SK-N-SH (cell line): Measurements from ENCODE around the gene CCDC87. TPM values are rescaled to one million over a fixed set of nuclear protein-coding genes. Genes with fewer than 3 reads are reported as not detected.

Source experiments
- CTCF ChIA-PET: fragments of 300-600, 350-600 bp; formaldehyde crosslinking; extraction: SDS; loops from one replicate; lab custom pipeline; 2021; lab: Yijun Ruan, JAX
- POLR2A ChIA-PET: fragments of 350-600 bp; sonication (Branson Sonifier 250); formaldehyde crosslinking; extraction: SDS; loops from one replicate; lab custom pipeline; 2020; ENCODE audit warnings: antibody characterized with exemption, inconsistent platforms; lab: Yijun Ruan, JAX
- DNase-seq: peaks from one replicate; pipeline ENCODE4 v3.0.0; 2012
- H2AFZ ChIP-seq: fragments of 200-600 bp; sonication (generic); 2 replicates; pipeline ENCODE4 v1.8.1; 2016; ENCODE audit warnings: antibody characterized with exemption, mild to moderate bottlenecking, low read depth
- H3F3A ChIP-seq: fragments of 200-600 bp; sonication (generic); replicated peaks from 2 replicates; pipeline ENCODE3; 2016; ENCODE audit warnings: antibody characterized with exemption, mild to moderate bottlenecking; ENCODE audit not compliant: insufficient read depth
- H3K27ac ChIP-seq, 2 experiments: fragments of 200-500 bp in 1 of 2; fragments of 200-600 bp in 1 of 2; sonication (Bioruptor generic) in 1 of 2; sonication (generic), shearing (Covaris generic) in 1 of 2; 2 replicates each; pipeline versions ENCODE4 v1.5.1 to v1.6.1; 2014 to 2016; ENCODE audit warnings: low read depth in 2 of 2, inconsistent platforms in 1 of 2, low read length in 1 of 2, mild to moderate bottlenecking in 1 of 2, mixed read lengths in 1 of 2
- H3K27me3 ChIP-seq: fragments of 200-600 bp; sonication (generic), shearing (Covaris generic); 2 replicates; pipeline ENCODE4 v1.6.1; 2016; ENCODE audit warnings: mixed run types; ENCODE audit not compliant: insufficient read depth
- H3K36me3 ChIP-seq, 2 experiments: fragments of 200-500 bp in 1 of 2; fragments of 200-600 bp in 1 of 2; sonication (Bioruptor generic) in 1 of 2; sonication (generic) in 1 of 2; replicated peaks in 1 of 2; 2 replicates each; pipeline versions ENCODE3 to v1.5.1; 2014 to 2016; ENCODE audit warnings: low read length in 1 of 2, mild to moderate bottlenecking in 1 of 2; ENCODE audit not compliant: insufficient read depth in 2 of 2, control insufficient read depth in 1 of 2
- H3K4me1 ChIP-seq, 2 experiments: fragments of 200-500 bp in 1 of 2; fragments of 200-600 bp in 1 of 2; sonication (Bioruptor generic) in 1 of 2; sonication (generic), shearing (Covaris generic) in 1 of 2; 2 replicates each; pipeline versions ENCODE4 v1.5.1 to v1.6.1; 2014 to 2016; ENCODE audit warnings: low read depth in 1 of 2, low read length in 1 of 2, mixed run types in 1 of 2; ENCODE audit not compliant: insufficient read depth in 2 of 2, control insufficient read depth in 1 of 2
- H3K4me2 ChIP-seq: fragments of 200-600 bp; sonication (generic), shearing (Covaris generic); 2 replicates; pipeline ENCODE4 v1.6.1; 2017; ENCODE audit warnings: mixed run types
- H3K4me3 ChIP-seq, 2 experiments: fragments of 200-500 bp in 1 of 2; fragments of 200-600 bp in 1 of 2; sonication (Bioruptor generic) in 1 of 2; sonication (generic), shearing (Covaris generic) in 1 of 2; 2 replicates each; pipeline versions ENCODE4 v1.5.1 to v1.8.1; 2014 to 2016; ENCODE audit warnings: low read depth in 2 of 2, inconsistent platforms in 1 of 2, low read length in 1 of 2, mild to moderate bottlenecking in 1 of 2, mixed read lengths in 1 of 2, moderate library complexity in 1 of 2
- H3K79me2 ChIP-seq: fragments of 200-600 bp; sonication (generic); 2 replicates; pipeline ENCODE4 v1.8.1; 2017; ENCODE audit warnings: mild to moderate bottlenecking; ENCODE audit not compliant: insufficient read depth
- H3K9ac ChIP-seq: fragments of 200-600 bp; sonication (generic); 2 replicates; pipeline ENCODE4 v1.6.1; 2017; ENCODE audit warnings: mixed run types
- H3K9me2 ChIP-seq: fragments of 200-600 bp; sonication (generic); 2 replicates; pipeline ENCODE4 v1.6.1; 2017; ENCODE audit warnings: mixed run types
- H3K9me3 ChIP-seq: fragments of 200-600 bp; sonication (generic); 2 replicates; pipeline ENCODE4 v1.6.1; 2017; ENCODE audit warnings: mixed run types, mild to moderate bottlenecking, moderate library complexity
- H4K20me1 ChIP-seq: fragments of 200-600 bp; sonication (generic); 2 replicates; pipeline ENCODE4 v1.6.1; 2017; ENCODE audit warnings: mild to moderate bottlenecking, mixed run types; ENCODE audit not compliant: insufficient read depth
- CHD2 ChIP-seq: fragments of 150-350 bp; IDR thresholded peaks from 2 replicates; pipeline ENCODE4 v1.6.1; 2018; ENCODE audit warnings: low read length; ENCODE audit not compliant: partially characterized antibody
- CTCF ChIP-seq: fragments of 200-600 bp; sonication (generic); IDR thresholded peaks from 2 replicates; pipeline ENCODE4 v1.6.1; 2017; ENCODE audit warnings: antibody characterized with exemption, mild to moderate bottlenecking, moderate library complexity
- FOSL2 ChIP-seq: IDR thresholded peaks from 2 replicates; pipeline ENCODE4 v1.4.0; 2012; ENCODE audit warnings: low read depth, mild to moderate bottlenecking, moderate library complexity, borderline replicate concordance
- FOXM1 ChIP-seq: IDR thresholded peaks from 2 replicates; pipeline ENCODE4 v1.4.0; 2012; ENCODE audit warnings: low read depth, mild to moderate bottlenecking
- GABPA ChIP-seq: IDR thresholded peaks from 2 replicates; pipeline ENCODE4 v1.4.0; 2012; ENCODE audit warnings: low read depth, mild to moderate bottlenecking
- MEF2A ChIP-seq: IDR thresholded peaks from 2 replicates; pipeline ENCODE4 v1.4.0; 2012; ENCODE audit warnings: low read depth, borderline replicate concordance
- NRF1 ChIP-seq: IDR thresholded peaks from 2 replicates; pipeline ENCODE4 v1.6.1; 2012; ENCODE audit warnings: low read depth, mild to moderate bottlenecking, low read length
- RAD21 ChIP-seq: IDR thresholded peaks from 2 replicates; pipeline ENCODE4 v1.6.1; 2012; ENCODE audit warnings: mild to moderate bottlenecking, low read length
- RCOR1 ChIP-seq: fragments of 150-350 bp; IDR thresholded peaks from 2 replicates; pipeline ENCODE4 v1.6.1; 2017; ENCODE audit warnings: antibody characterized with exemption, low read length
- REST ChIP-seq: IDR thresholded peaks from 2 replicates; pipeline ENCODE4 v1.6.1; 2012; ENCODE audit warnings: mild to moderate bottlenecking, low read depth, low read length, moderate library complexity
- RFX5 ChIP-seq: IDR thresholded peaks from 2 replicates; pipeline ENCODE4 v1.6.1; 2012; ENCODE audit warnings: mild to moderate bottlenecking, improper control_type of control experiment, low read length
- RXRA ChIP-seq: IDR thresholded peaks from 2 replicates; pipeline ENCODE4 v1.4.0; 2012; ENCODE audit warnings: low read depth, mild to moderate bottlenecking, borderline replicate concordance
- SIN3A ChIP-seq: IDR thresholded peaks from 2 replicates; pipeline ENCODE4 v1.6.1; 2012; ENCODE audit warnings: low read depth, mild to moderate bottlenecking, low read length, moderate library complexity, borderline replicate concordance
- SMC3 ChIP-seq: IDR thresholded peaks from 2 replicates; pipeline ENCODE4 v1.6.1; 2012; ENCODE audit warnings: low read depth, low read length, improper control_type of control experiment
- TCF12 ChIP-seq: IDR thresholded peaks from 2 replicates; pipeline ENCODE4 v1.4.0; 2012
- TEAD4 ChIP-seq: IDR thresholded peaks from 2 replicates; pipeline ENCODE4 v1.4.0; 2012; ENCODE audit warnings: mild to moderate bottlenecking, borderline replicate concordance; ENCODE audit not compliant: insufficient read depth
- YY1 ChIP-seq: IDR thresholded peaks from 2 replicates; pipeline ENCODE4 v1.4.0; 2012; ENCODE audit warnings: low read depth, mild to moderate bottlenecking
- WGBS: methylation state at CpG from one replicate; pipeline ENCODE4 v1.1.6; 2017; ENCODE audit warnings: low lambda C conversion rate; 5-methylcytosine and 5-hydroxymethylcytosine counted together
- polyA plus RNA-seq, 3 experiments: library from polyadenylated mRNA; depleted of rRNA; stranded (reverse); fragments of >200 nt; gene quantifications; 2 replicates each; pipeline ENCODE4 v1.2.3, GENCODE V29; 2012

CCDC87 gene
- polyA plus RNA-seq, 1 of the 3 experiments (the other 2 are of a cell fraction): 0.21 TPM

GRCh38 chr11:66625041-66625751 lies 32.3 kb upstream of the CCDC87 start:
- ChIA-PET CTCF (interaction anchor here (1.9 kb wide), 1 partner anchor 53 kb away, joined by 5 read pairs; the partner anchor contains the start of gene RBM4B), POLR2A (interaction anchor here (0.8 to 1.8 kb wide), 2 partner anchors 9 to 13 kb away, joined by 3 to 13 read pairs; partner anchors contain the start of genes RBM14 and RBM4)
- peaks cover 97% of the 10 kb centered on the region for H4K20me1 ChIP-seq

More at GRCh38 chr11:66625041-66625751, 32.3 kb upstream of the CCDC87 start:
- TF ChIP-seq RCOR1: no peak
- TF ChIP-seq RXRA: no peak
- TF ChIP-seq MEF2A: no peak
- no peak for TF ChIP-seq REST
- no peak for TF ChIP-seq CHD2
- TF ChIP-seq TCF12: no peak
- TF ChIP-seq FOSL2: no peak
- TF ChIP-seq TEAD4: no peak
- no peak for TF ChIP-seq SIN3A
- no peak for TF ChIP-seq SMC3
- no peak for TF ChIP-seq RFX5
- no peak for TF ChIP-seq CTCF
- no peak for TF ChIP-seq RAD21
- TF ChIP-seq NRF1: no peak
- TF ChIP-seq GABPA: no peak
- no peak for TF ChIP-seq FOXM1
- no peak for TF ChIP-seq YY1
- no peaks in the 10 kb centered on the region for H3F3A ChIP-seq
- peaks cover 70 to 71% of the 10 kb centered on the region in 2 experiments for H3K36me3 ChIP-seq
- H3K4me1 ChIP-seq: no peaks in the 10 kb centered on the region; a peak in 1 of 4 replicates
- H3K27ac ChIP-seq: no peak overlapping the region
- no peak overlapping the region for H3K4me2 ChIP-seq
- H3K27me3 ChIP-seq: no peaks in the 10 kb centered on the region
- H3K79me2 ChIP-seq: peaks cover 100% of the 10 kb centered on the region
- no peak overlapping the region for H3K9ac ChIP-seq
- H3K9me2 ChIP-seq: no peaks in the 10 kb centered on the region
- no peak for DNase-seq
- no peak overlapping the region for H3K4me3 ChIP-seq
- H3K9me3 ChIP-seq: no peaks in the 10 kb centered on the region
- WGBS: 98% methylated on average over 9 of the region's 26 CpGs
- no peak overlapping the region for H2AFZ ChIP-seq
